Measurements from ENCODE around the gene TAS1R2.
A peak's percentile ranks its signal among the peaks of the same experiment; 100 is the strongest.
"Not testable (repeated sequence)": the region's sequence is repeated elsewhere in the genome, so short reads cannot be mapped to it uniquely, and the experiment has no call there.

TAS1R2 gene

DNA sequence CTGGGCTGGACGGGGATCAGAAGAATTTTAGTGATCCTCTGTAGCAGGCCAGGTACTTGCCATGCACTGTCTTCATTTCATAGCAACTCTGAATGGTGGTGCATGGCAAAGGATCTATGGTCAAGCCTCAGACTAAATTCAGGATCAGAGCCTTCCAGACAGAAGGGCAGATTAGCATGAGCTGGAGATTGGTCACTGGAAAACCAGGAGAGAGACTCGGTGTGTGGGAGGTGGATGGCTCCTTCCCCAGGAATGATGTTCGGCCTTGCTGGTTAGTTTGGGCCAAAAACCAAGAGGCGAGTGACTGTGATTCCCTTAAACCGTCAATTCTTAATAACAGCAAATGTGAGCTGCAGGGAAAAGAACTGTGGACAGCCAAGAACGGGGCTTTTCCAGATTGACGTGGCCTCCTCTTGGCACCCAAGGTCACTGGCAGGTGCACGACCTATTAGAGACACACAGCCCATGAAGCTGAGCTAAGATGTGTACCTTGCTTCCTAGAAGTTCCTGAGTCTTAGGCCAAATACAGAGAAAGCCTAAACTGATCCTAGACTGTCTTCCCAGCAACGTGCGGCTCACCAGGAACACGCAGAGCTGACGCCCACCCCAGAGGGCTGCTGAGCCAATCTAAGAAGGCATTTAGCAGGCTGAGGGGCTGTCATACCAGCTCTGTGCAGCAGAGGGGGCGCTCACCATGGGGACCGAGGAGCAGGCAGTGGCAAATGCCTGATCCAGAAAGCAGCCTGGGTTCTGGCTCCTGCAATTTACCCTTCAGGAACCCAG, 24.4 kb upstream of the TAS1R2 start:
- DNase-seq (ENCODE audit: low spot score): peak; percentile 55

DNA sequence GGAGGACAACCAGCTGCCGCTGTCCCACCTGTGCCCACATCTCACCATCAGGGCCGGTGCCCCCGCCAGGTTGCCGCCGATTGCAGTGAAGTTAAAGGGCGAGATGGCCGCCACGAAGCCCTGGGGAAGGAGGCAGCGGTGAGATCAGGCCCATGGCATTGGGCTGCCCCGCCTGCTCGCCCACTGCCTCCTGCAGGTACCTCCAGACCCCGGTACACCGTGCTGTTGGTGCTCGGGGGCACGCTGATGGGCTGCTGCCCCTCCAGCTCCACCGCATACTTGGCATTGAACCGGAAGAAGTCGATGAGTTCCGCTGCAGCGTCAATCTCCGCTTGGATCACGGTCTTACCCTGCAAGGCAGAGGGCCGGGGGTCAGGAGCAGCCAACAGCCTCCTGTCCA, 23.6 kb upstream of the TAS1R2 start:
- no peak for DNase-seq (ENCODE audit: low spot score)

DNA sequence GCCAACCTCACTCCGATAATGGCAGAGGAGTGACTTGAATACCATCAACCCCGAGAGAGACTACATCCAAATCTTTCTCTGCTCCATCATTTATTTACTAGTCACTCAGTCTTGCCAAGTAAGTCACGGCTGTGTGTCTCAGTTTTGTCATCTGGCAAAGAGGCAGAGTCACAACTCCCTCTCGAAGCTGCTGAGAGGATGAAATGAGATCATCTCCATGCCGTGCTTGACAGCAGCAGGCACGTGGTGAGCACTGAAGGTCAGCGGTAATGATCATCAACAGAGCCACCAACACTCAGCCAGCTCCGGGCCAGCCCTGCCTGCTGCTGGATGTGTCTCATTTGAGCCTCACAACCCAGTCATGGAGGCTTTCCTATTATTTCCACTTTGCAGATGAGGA, 23.0 kb upstream of the TAS1R2 start:
- no peak for DNase-seq (ENCODE audit: low spot score)

DNA sequence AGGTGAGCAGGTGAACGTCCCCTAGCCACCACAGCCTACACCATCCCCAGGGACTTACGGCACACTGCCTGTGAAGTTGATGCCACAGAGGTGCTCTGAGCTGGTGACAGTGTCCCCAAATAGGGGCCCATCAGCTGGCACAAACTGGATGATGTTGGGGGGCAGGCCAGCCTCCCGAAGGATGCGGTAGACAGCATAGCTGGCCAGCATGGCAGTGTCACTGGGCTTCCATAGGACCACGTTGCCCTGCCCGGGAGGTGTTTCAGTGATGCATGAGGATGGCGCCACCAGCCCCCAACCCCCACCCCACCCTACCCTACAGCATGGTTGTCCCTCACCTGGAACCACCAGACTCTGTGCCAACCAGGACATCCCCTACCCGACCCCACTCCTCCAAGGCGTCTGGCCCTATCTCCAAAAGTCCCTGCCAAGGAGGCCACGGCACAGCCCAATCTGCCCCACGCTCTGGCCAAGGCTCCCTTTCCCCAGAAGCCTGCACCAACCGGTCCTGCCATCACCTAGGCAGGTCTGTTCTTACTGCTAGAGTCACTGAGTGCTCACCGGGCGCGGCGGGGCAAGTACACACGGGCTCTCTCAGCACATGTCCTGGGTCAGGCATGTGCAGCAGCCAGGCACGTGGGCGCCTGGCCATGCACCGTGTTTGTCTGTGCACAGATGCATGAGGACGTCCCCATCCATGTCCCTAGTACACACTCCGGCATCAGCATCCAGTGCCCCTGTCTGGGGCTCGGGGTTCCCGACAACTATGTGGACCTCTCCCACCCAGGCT, 22.4 kb upstream of the TAS1R2 start:
- no peak for DNase-seq (ENCODE audit: low spot score)

DNA sequence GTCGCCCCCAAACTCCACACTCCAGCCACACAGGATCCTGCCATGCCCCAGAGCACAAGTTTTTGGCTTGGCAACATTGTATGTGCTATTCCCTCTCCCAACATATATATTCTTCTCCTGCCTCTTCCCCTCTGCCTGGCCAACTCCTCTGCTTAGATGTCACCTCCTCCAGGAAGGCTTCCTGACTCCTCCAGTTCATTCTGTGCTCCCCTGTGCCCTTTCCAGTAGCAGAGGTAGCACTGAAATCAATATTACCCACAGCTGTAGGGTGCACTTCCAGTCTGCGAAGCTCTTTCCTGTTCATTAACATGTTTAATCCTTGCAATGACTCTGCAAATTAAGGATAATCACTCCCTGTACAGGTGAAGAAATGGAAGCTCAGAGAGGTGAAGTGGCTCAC, 21.7 kb upstream of the TAS1R2 start:
- no peak for DNase-seq (ENCODE audit: low spot score)

DNA sequence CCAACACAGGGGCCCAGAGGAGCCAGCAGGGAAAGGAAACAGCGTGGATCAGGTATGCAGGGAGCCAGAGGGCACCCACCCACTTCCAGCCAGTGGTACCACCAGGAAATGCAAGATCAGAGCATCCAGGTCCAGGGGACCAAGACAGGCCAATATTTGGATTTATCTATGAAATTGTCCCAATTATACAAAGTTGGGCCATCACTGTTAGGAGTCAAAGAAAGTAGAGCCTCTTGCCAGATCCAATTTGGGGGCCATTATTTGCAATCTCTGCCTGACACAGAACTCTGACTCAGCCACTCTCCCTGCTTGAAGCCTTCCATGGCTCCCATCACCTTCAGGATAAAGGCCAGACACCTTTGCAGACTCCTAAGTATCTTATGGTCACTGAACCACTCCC, 21.1 kb upstream of the TAS1R2 start:
- no peak for DNase-seq (ENCODE audit: low spot score)

DNA sequence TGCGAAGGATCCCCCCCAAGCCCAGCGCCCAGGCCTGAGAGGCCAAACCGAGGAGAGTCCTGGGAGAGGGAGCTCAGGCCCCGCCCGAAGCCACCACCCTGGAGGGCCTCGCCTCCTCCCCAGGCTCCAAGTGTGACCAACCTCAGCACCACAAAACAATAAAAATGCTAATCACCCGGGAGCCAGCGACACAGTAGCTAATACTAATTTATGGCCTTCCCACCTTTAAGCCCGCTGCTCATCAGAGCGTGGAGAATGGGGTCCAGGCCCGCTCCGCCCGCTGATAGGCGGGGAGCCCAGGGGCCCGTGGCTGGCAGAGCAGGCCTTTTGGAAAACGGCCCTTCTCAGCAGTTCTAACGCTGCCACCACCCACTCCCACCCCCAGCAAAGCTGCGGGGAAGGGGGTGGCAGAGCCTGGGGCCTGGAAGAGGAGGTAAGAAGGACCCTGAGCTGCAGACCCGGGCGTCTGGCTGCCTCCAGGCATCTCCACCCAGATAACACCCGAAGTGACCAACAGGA, 20.4 kb upstream of the TAS1R2 start:
- DNase-seq (ENCODE audit: low spot score): no peak

DNA sequence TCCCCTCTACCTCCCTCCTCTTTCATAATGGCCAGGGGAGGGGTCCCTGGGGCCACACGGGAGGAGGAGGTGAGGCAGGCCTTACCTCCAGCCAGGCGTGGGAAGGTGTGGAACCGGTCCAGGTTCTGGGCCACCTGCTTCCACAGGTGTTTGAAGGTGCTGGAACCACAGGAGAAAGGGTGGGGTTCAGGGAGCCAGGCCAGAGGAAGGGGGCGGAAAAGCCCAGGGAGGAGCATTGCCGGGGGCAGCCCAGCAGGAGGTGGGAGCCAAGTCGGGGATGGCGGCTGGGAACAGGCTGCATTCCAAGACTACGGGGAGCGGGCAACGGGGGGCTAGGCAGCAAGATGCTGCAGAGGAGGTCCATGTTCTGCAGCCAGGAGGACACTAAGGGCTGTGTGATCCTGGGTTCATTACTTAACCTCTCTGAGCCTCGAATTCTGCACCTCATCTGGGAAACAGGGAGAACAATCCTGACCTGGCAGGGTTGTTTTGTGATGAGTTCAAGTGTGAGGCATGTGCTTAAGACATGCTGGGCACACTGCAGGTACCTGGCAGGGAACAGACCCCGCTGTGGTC, 19.8 kb upstream of the TAS1R2 start:
- DNase-seq (ENCODE audit: low spot score): no peak

DNA sequence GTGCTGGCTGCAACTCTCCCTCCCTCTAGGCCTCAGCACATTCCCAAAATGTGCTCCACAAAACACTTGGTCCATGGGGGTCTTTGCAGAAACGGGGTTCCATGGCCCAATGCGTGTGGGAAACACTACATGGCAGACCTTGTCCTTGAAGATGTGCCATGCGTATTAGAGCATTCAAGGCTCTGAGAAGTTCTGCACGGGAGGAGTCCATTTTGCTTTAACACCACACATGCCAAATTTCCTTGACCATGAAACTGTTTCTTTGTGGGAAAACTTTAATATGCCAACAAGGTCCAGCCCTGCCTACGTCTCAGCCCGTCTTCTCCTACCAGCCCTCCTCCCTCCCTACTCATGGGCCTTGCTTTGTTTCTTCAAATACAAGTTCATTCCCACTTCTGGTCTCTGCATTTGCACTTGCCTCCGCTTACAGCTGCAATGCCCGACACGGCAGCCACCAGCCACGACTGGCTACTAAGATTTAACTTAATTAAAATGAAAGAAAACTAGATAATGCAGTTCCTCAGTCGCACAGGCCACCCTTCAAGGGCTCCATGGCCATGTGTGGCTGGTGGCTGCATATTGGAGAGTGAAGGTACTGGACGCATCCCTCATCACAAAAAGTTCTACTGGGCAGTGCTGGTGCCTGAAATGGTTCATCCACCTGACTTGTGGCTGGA, 19.2 kb upstream of the TAS1R2 start:
- DNase-seq (ENCODE audit: low spot score): no peak

DNA sequence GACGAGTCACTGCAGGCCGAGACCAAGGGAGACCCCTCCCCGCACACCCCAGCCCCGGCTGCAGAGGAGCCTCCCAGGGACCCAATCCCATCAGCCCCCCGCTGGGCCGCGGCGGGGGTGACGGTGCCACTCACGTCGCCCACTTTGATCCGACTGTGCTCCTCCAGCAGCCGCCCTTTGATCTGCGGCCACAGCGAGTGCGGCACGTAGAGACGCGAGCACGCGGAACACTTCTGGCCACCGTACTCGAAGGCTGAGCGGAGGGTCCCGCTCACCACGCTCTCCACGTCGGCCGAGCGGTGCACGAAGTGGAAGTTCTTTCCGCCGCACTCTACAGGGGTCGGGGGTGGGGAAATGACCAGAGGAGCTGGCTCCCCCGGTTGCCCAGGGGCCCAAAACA, 17.8 kb upstream of the TAS1R2 start:
- DNase-seq (ENCODE audit: low spot score): no peak

DNA sequence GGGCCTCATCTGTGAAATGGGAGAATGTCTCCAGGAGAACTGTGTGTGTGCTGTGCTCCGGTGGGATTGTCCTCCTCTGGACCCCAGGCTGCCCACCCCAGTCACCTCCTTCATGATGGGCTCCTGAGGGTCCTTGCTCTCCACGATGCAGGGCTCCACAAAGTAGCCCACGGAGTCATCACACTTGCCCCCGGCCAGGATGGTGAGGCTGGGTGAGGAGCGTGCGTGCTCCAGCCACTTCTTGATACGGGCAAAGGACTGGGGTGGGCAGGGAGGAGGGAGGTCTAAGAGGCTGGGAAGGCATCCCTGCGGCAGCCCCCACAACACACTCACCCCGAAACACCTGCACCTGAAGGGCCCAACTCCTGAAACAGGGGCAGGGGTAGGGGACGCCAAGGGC, 16.8 kb upstream of the TAS1R2 start:
- DNase-seq (ENCODE audit: low spot score): no peak

DNA sequence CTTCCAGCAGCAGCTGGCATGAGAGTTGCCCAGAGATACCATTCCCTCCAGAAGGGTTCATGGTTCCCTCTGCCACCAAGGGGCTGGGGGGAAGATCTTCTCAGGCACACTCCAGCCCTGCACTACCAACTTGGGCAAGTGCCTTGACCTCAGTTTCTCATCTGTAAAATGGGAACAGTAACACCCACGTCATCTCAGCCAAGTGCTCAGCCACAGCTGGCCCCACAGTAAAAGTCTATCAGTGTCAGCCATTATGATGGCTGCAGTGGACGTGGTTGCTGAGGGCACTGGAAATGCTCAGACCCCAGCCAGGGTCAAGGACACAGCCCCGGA, 16.3 kb upstream of the TAS1R2 start:
- DNase-seq (ENCODE audit: low spot score): no peak

DNA sequence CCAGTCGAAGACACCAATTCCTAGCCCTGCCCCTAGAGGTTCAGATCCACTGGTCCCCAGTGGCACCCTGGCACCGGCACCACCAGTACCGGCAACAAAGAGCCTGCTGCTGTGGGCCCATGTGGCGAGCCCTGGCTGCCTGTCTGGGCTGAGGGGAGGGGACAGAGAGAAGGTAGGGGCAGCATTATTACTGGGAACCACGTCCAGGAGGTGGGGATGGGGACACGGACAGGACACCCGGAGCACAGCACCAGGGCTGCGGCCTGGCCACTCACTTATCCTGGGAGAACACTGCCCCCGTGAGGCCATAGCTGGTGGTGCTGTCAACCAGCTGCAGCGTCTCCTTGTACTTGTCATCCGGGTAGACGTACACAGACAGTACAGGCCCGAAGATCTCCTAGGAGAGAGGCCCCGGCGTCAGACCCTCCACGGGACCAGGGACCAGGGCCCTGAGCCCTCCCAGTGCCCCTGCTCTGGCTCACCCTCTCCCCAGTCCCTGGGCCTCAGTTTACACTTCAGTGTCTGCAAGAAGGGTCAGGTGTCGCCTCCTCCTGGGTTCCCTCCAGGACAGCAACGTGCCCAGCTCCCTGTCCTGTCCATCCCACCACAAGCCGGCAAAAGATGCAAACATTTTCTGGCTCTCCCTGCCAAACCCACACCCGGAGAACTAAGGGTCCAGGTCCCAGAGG, 15.8 kb upstream of the TAS1R2 start:
- DNase-seq (ENCODE audit: low spot score): peak; percentile 82

DNA sequence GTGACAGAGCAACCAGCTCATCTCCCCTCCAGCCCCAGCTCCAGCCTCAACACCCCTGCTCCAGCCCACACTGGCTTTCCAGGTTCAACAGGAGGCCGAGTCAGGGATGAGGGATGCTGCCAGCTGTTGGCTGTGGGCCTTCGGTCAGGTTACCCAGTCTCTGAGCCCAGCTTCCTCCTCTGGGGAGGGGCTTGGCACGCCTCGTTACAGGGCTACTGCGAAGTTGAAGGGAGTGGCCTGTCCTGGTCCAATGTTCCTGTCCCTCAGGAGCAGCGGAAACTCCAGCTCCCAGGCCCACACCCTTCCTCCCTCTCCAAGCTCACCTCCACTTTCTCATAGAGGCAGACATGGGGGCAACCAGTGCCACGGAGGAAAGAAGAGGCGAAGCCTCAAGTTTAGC, 15.1 kb upstream of the TAS1R2 start:
- no peak for DNase-seq (ENCODE audit: low spot score)

DNA sequence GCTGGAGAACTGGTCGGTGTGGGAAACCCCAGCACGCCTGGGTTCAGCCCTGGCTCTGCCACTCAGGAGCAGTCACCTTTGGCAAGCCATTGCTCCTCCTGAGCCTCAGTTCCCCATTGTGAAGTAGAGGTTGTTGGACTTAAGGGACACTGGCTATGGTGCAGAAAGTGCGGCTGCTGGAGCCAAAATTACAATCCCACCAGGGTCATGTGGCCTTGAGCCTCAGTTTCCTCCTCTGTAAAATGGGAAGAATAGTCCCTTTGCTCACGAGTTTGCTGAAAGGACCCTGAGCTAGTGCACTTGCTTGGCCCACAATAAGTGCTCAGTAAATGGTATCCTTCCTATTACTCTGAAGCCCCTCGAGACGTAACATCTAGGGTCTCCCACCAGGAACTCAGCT, 14.6 kb upstream of the TAS1R2 start:
- no peak for DNase-seq (ENCODE audit: low spot score)

DNA sequence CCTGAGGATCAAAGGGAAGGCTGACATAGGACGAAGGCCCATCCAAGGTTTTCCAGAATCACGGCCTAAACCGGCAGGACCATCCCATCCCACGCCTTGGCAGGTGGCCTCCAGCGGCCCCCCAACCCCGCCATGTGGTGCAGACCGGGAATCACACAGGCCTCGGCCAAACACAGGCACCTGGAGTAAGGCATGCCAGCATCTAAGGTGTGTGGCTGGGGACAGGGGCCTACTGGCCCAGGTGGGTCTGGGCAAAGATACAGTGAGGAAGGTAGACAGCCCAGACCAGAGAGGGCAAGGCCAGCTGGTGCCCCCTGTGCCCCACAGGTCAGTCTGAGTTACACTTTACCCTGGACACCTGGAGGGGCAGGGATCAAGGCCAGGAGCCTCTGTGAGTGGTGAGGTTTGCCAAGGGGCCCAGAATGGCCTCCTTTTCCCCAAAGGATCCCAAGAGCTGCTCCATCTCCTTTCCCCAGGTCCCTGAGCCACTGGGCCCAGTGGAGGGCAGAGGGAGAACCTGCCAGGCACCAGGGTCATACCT, 12.7 kb upstream of the TAS1R2 start:
- DNase-seq (ENCODE audit: low spot score): no peak

DNA sequence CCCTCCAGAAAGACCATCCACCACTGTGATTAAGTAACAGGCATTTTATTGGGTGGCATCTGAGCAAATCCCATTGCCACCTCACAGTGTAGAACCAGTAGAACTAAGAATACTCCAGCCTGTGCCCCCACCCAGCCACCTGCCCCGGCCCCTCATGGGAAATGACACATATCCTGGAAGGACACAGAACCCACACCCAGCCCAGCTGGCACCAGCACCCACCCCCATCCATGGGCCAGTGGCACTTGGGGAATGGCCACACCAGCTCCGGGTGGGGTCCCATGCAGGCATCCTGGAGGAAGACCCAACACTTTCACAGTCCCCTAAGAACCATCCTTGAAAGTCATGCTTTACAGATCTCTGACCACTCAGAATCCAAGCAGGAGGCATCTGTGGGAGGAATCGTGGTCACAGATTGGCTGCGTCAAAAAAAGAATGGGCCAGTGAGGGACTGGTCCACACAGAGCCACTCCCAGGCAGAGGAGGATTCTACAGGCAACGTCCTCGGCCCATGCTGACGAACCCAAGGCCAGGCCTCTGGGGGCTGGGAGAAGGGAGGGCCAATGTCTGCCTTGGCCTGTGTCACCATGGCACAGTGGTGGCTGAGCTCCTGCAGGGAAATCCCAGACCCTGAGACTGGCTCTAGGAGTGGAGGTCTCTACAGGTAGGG, 12.1 kb upstream of the TAS1R2 start:
- no peak for DNase-seq (ENCODE audit: low spot score)

DNA sequence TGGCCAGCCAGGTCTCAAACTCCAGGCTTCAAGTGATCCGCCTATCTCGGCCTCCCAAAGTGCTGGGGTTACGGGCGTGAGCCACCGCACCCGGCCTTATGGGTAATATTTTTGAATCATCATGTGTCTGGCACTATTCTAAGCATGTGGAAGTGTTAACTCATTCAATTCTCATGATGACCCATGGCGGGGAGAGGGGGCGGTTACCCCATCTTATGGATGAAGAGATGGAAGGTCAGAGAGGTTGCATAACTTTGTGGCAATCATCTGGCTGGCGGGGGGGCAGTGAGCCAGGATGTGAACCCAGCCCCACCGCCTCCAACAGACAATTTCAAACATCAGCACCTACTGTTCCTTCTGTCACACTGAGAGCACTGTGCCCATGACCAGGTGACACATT, 11.5 kb upstream of the TAS1R2 start:
- no peak for DNase-seq (ENCODE audit: low spot score)

DNA sequence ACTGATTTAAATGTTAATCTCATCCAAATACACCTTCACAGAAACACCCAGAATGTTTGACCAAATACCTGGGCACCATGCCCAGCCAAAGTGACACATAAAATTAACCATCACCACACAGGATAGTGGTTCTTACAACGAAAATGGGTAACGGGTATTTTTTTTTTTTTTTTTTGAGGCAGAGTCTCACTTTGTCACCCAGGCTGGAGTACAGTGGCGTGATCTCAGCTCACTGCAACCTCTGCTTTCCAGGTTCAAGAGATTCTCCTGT, 11.1 kb upstream of the TAS1R2 start:
- DNase-seq (ENCODE audit: low spot score): not testable (repeated sequence)

DNA sequence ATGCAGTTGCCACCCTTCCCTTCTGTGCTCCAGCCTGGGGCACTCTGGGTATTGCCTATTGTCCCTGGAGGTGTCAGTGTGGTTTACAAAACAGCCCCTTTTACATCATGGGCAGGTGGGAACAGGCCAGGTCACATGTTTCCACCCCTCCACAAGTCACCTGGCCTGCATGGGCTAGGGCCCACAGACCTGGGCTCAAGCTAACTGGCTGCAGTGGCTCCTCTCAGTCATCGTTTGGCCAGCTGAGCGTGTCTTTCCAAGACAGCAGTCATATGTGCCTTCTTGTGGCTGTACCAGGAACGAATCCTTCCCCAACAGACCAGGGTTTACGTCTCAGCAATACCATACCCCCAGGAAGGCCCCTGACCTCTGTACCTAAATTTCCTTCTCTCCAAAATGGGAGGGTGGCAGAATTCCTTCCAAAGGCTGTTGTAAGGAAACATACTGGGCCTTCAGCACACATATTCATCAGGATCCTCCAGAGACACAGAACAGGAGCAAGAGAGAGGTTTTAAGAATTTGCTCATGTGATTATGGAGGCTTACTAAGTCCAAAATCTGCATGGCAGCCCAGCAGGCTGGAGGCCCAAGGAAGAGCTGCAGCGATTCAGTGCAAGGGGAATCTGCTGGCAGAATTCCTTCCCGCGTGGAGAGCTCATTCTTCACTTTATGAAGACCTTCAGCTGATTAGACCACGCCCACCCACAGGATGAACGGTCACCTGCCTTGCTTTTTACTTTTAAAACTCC, 10.6 kb upstream of the TAS1R2 start:
- DNase-seq (ENCODE audit: low spot score): no peak
